ENCODE measurements around the gene RECQL5.
"Not testable (repeated sequence)": the region's sequence is repeated elsewhere in the genome, so short reads cannot be mapped to it uniquely, and the experiment has no call there.

Gene RECQL5

DNA sequence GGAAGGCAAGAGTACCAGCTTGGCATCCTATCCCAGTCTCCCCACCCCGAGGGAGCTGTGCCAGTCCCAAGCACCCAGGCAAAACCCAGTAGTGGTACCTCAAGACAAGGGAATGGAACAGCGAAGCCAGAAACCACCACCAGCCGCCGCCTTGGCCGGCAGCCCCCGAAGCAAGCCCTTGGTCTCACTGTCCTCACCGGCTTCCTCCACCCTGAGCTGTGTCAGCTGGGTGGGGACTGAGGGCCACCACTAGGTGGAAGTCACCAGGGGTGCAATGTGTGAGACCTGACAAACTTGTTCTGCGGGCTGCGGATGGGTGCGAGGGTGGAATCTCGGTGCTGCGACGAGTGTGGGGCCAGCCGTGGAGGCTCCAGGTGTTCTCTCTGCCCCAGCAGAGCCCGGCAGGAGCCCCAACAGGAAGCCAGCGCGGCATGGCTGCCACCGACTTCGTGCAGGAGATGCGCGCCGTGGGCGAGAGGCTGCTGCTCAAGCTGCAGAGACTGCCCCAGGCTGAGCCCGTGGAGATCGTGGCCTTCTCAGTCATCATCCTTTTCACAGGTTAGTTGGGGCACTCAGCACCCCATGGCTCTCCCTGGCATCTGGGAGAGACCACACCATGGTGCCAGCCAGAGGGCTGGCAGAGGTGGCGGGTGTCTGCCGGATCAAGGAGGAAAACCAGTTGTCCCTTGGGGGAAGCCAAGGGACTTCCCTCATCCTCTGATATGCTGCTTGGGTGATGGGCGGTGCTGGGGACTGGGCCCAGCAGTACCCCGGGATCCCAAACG is 27.0 kb downstream of the RECQL5 start:
- no peak for DNase-seq (ENCODE audit: extremely low spot score)
- ChIA-PET POLR2A (no interaction called here), CTCF (interaction anchor here (10.4 kb wide), 1 partner anchor 6 kb away, joined by 69 read pairs; the partner anchor contains the start of gene SMIM5)
- TF ChIP-seq CTBP1 (IDR thresholded peaks at IDR 0.05; ENCODE audit: borderline replicate concordance) (no peak), TARDBP (IDR thresholded peaks at IDR 0.05) (no peak), ARNT (IDR thresholded peaks at IDR 0.05) (no peak), FOXK2 (IDR thresholded peaks at IDR 0.05) (no peak), FOXA1 (IDR thresholded peaks at IDR 0.05) (no peak), BHLHE40 (IDR thresholded peaks at IDR 0.05; ENCODE audit: borderline replicate concordance) (no peak), HDGF (IDR thresholded peaks at IDR 0.05; ENCODE audit: borderline replicate concordance) (no peak), ELF4 (IDR thresholded peaks at IDR 0.05) (no peak), ZNF384 (IDR thresholded peaks at IDR 0.05) (no peak), FOXM1 (IDR thresholded peaks at IDR 0.05; ENCODE audit: borderline replicate concordance) (no peak), NFRKB (IDR thresholded peaks at IDR 0.05) (no peak)
- TF ChIP-seq, protein P1, sequence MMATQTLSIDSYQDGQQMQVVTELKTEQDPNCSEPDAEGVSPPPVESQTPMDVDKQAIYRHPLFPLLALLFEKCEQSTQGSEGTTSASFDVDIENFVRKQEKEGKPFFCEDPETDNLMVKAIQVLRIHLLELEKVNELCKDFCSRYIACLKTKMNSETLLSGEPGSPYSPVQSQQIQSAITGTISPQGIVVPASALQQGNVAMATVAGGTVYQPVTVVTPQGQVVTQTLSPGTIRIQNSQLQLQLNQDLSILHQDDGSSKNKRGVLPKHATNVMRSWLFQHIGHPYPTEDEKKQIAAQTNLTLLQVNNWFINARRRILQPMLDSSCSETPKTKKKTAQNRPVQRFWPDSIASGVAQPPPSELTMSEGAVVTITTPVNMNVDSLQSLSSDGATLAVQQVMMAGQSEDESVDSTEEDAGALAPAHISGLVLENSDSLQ (IDR thresholded peaks at IDR 0.05) = no peak

DNA sequence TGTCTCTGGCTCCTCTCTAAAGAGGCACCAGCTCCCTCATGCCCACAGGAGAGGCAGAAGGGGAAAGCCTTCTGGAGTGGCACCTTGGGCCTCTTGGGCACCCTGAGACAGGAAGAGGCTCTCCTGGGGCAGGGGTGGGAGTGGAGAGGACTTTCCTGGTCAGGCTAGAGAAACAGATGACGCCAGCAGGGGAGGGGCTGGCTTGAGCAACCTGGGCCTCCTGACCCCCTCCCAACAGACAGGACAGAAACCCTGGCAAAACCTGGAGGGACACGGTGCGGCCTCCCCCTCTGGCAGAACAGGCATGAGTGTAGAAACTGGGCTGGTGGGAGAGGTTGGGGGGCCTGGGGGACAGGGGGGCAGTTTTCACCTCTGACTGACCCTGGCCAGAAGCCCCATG is 27.6 kb downstream of the RECQL5 start:
- ChIA-PET POLR2A (no interaction called here), CTCF (no interaction called here)
- no peak for TF ChIP-seq LEF1 (IDR thresholded peaks at IDR 0.05; ENCODE audit: borderline replicate concordance)
- TF ChIP-seq HDGF (IDR thresholded peaks at IDR 0.05; ENCODE audit: borderline replicate concordance) = no peak
- TF ChIP-seq, protein P1 (IDR thresholded peaks at IDR 0.05) = no peak
- no peak for TF ChIP-seq SUZ12 (IDR thresholded peaks at IDR 0.05)
- no peak for TF ChIP-seq TARDBP (IDR thresholded peaks at IDR 0.05)
- no peak for TF ChIP-seq BHLHE40 (IDR thresholded peaks at IDR 0.05; ENCODE audit: borderline replicate concordance)
- no peak for TF ChIP-seq FOXM1 (IDR thresholded peaks at IDR 0.05; ENCODE audit: borderline replicate concordance)
- TF ChIP-seq NFRKB (IDR thresholded peaks at IDR 0.05) = no peak
- no peak for TF ChIP-seq ZNF384 (IDR thresholded peaks at IDR 0.05)
- no peak for TF ChIP-seq FOXK2 (IDR thresholded peaks at IDR 0.05)
- no peak for TF ChIP-seq CTBP1 (IDR thresholded peaks at IDR 0.05; ENCODE audit: borderline replicate concordance)
- TF ChIP-seq FOXA1 (IDR thresholded peaks at IDR 0.05) = no peak
- TF ChIP-seq SP1 (IDR thresholded peaks at IDR 0.05) = no peak
- no peak for TF ChIP-seq ARNT (IDR thresholded peaks at IDR 0.05)
- no peak for TF ChIP-seq ELF4 (IDR thresholded peaks at IDR 0.05)
- no peak for TF ChIP-seq L3MBTL2 (conservative IDR thresholded peaks at IDR 0.05)
- no peak for DNase-seq (ENCODE audit: extremely low spot score)

DNA sequence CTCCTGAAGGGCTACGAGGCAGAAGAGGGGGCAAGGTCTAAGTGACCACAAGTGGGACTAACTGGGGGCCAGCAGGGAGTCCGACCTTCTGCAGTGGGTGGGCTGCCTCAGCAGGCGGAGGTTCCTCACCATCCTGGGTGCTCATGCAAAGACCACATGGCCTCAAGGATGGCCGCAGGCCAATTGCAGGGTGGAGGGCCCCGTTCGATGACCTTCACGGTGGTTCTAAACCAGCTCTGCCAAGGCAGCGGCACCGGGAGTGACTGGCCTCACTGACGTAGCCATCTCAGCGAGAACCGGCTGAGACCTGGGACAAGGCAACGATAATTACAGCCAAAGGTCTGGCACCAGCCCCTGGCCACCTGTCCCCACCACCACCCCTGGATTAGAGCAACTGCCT is 28.1 kb downstream of the RECQL5 start:
- CTCF ChIA-PET = interaction anchor here (0.6 to 1.4 kb wide), 2 partner anchors 109 to 131 kb away, joined by 4 to 5 read pairs; no protein-coding TSS in a partner anchor
- no peak for DNase-seq (ENCODE audit: extremely low spot score)
- TF ChIP-seq FOXA1 (IDR thresholded peaks at IDR 0.05) (no peak), FOXM1 (IDR thresholded peaks at IDR 0.05; ENCODE audit: borderline replicate concordance) (no peak), L3MBTL2 (conservative IDR thresholded peaks at IDR 0.05) (no peak), ZNF384 (IDR thresholded peaks at IDR 0.05) (no peak), NFRKB (IDR thresholded peaks at IDR 0.05) (no peak), ELF4 (IDR thresholded peaks at IDR 0.05) (no peak), SUZ12 (IDR thresholded peaks at IDR 0.05) (no peak), HDGF (IDR thresholded peaks at IDR 0.05; ENCODE audit: borderline replicate concordance) (no peak), ARNT (IDR thresholded peaks at IDR 0.05) (no peak), LEF1 (IDR thresholded peaks at IDR 0.05; ENCODE audit: borderline replicate concordance) (no peak)
- TF ChIP-seq, protein P1 (IDR thresholded peaks at IDR 0.05) = no peak
- POLR2A ChIA-PET = no interaction called here

DNA sequence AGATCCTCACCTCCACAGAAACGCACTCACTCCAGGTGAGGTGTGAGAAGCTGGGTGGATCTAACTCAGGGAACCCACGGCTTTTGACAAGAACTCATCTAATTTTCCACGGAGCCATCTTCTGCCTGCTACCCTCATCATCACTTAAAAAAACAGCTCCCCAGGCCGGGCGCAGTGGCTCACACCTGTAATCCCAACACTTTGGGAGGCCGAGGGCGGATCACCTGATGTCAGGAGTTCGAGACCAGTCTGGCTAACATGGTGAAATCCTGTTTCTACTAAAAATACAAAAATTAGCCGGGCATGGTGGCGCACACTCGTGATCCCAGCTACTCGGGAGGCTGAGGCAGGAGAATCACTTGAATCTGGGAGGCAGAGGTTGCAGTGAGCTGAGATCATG is 28.9 kb downstream of the RECQL5 start:
- DNase-seq (ENCODE audit: extremely low spot score); POLR2A ChIA-PET: not testable (repeated sequence)
- CTCF ChIA-PET = interaction anchor here (0.6 to 1.4 kb wide), 2 partner anchors 110 to 132 kb away, joined by 4 to 5 read pairs; no protein-coding TSS in a partner anchor

DNA sequence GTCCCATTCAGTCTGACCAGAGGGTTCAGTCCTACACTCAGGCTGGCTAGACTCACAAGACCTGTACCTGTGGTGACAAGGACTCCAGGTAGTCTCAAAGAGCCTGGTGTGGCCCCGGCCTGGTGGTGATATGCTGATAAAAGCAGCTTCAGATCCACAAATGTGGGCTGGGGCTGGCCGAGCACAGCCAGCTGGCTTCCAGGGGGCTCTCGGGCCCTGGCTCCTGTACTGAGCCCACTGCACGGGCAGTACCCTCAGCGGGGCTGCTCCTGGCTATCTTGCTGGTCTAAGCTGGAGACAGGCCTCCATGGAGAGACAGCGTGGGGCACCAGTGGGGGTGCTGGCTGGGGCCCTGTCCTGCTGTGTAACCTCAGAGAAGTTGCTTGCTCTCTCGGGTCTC is 29.4 kb downstream of the RECQL5 start:
- ChIA-PET CTCF (interaction anchor here (1.4 kb wide), 1 partner anchor 110 kb away, joined by 4 read pairs; no protein-coding TSS in a partner anchor), POLR2A (no interaction called here)
- TF ChIP-seq FOXA1 (IDR thresholded peaks at IDR 0.05) (no peak), LEF1 (IDR thresholded peaks at IDR 0.05; ENCODE audit: borderline replicate concordance) (no peak), ELF4 (IDR thresholded peaks at IDR 0.05) (no peak), CTBP1 (IDR thresholded peaks at IDR 0.05; ENCODE audit: borderline replicate concordance) (no peak), HDGF (IDR thresholded peaks at IDR 0.05; ENCODE audit: borderline replicate concordance) (no peak), SUZ12 (IDR thresholded peaks at IDR 0.05) (no peak), ZNF384 (IDR thresholded peaks at IDR 0.05) (no peak), ARNT (IDR thresholded peaks at IDR 0.05) (no peak), BHLHE40 (IDR thresholded peaks at IDR 0.05; ENCODE audit: borderline replicate concordance) (no peak)
- TF ChIP-seq, protein P1 (IDR thresholded peaks at IDR 0.05) = no peak
- DNase-seq (ENCODE audit: extremely low spot score) = no peak

DNA sequence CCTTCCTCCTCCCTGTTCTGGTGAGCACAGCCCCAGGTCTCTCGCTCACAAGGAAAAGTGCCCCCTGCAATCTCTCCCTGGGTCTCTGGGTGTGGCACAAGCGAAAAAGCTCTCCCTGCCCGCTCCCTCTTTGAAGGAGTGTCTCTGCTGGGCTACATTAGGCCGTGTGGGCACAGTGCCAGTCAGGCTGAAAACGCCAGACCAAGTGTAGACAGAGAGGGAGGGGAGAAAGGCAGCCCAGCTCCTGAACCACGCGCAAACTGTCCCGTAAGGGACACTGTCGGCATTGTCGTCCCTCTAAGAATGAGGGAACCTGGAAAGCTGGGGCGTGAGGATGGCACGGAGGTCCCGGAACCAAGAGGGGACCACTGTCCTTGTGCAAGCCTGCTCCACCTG is 29.8 kb downstream of the RECQL5 start:
- no peak for DNase-seq (ENCODE audit: extremely low spot score)
- CTCF ChIA-PET = no interaction called here
- POLR2A ChIA-PET = no interaction called here
- TF ChIP-seq CTBP1 (IDR thresholded peaks at IDR 0.05; ENCODE audit: borderline replicate concordance) (no peak), FOXK2 (IDR thresholded peaks at IDR 0.05) (no peak), ZNF384 (IDR thresholded peaks at IDR 0.05) (no peak), LEF1 (IDR thresholded peaks at IDR 0.05; ENCODE audit: borderline replicate concordance) (no peak), BHLHE40 (IDR thresholded peaks at IDR 0.05; ENCODE audit: borderline replicate concordance) (no peak), HDGF (IDR thresholded peaks at IDR 0.05; ENCODE audit: borderline replicate concordance) (no peak), ARNT (IDR thresholded peaks at IDR 0.05) (no peak), SUZ12 (IDR thresholded peaks at IDR 0.05) (no peak), ELF4 (IDR thresholded peaks at IDR 0.05) (no peak), SP1 (IDR thresholded peaks at IDR 0.05) (no peak)
- TF ChIP-seq, protein P1 (IDR thresholded peaks at IDR 0.05) = no peak

All from HEK293T (cell line).